Central memory CD8-positive, alpha-beta T cell (primary cell): ENCODE data around the gene DNAJC27.
A peak's percentile ranks its signal among the peaks of the same experiment; 100 is the strongest.

Experiments used
- ATAC-seq: fragments of 150-1000 bp; cut with Tn5 transposase; replicated peaks from 2 replicates; pipeline ENCODE4 v1.10.0; 2022; ENCODE audit warnings: mild to moderate bottlenecking, moderate FRiP score, moderate number of reproducible peaks; ENCODE audit not compliant: poor library complexity, severe bottlenecking; ENCODE audit errors: extremely low read depth
- DNase-seq, 2 donors: peaks; one replicate each; pipeline ENCODE4 v3.0.0; 2021; ENCODE audit warnings: low spot score in 2 of 2
- H3K27ac Mint-ChIP-seq: one replicate; pipeline ENCODE4 v1.8.0; 2022; ENCODE audit warnings: low read depth, mild to moderate bottlenecking, moderate library complexity, mixed read lengths
- H3K27me3 Mint-ChIP-seq: one replicate; pipeline ENCODE4 v1.8.0; 2022; ENCODE audit warnings: mixed read lengths
- H3K36me3 Mint-ChIP-seq: one replicate; pipeline ENCODE4 v1.8.0; 2022; ENCODE audit warnings: mild to moderate bottlenecking, moderate library complexity, mixed read lengths; ENCODE audit not compliant: insufficient read depth
- H3K4me1 Mint-ChIP-seq: one replicate; pipeline ENCODE4 v1.8.0; 2022; ENCODE audit warnings: mixed read lengths
- H3K4me3 Mint-ChIP-seq: one replicate; pipeline ENCODE4 v1.8.0; 2022; ENCODE audit warnings: mild to moderate bottlenecking, moderate library complexity, mixed read lengths
- H3K9me3 Mint-ChIP-seq: one replicate; pipeline ENCODE4 v1.8.0; 2022; ENCODE audit warnings: mixed read lengths

The DNAJC27 gene

DNA sequence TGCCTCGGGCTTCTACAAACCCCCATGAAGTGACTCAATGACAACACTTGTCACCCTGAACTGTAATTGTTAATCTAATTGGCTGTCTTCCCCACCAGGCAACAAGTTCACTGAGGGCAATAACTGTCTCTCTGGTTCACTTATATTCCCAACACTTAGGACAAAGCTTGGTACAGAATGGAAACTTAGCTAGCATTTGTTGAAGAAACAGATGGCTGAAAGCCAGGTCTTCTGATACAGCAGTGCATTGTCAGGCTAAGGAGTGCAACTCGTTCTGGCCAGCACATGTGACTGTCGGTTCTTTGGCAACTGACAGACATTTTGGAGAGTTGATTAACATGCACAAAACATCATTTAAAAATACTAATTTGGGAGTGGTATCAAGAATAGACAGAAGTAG lies 14.6 kb upstream of the DNAJC27 start:
- H3K36me3 Mint-ChIP-seq: no peaks in the 10 kb centered on the region
- no peak for DNase-seq
- H3K9me3 Mint-ChIP-seq: no peaks in the 10 kb centered on the region
- peaks cover 34% of the 10 kb centered on the region for H3K27me3 Mint-ChIP-seq
- no peaks in the 10 kb centered on the region for H3K4me1 Mint-ChIP-seq
- H3K4me3 Mint-ChIP-seq: no peak overlapping the region
- H3K27ac Mint-ChIP-seq: no peak overlapping the region
- no peak for ATAC-seq

DNA sequence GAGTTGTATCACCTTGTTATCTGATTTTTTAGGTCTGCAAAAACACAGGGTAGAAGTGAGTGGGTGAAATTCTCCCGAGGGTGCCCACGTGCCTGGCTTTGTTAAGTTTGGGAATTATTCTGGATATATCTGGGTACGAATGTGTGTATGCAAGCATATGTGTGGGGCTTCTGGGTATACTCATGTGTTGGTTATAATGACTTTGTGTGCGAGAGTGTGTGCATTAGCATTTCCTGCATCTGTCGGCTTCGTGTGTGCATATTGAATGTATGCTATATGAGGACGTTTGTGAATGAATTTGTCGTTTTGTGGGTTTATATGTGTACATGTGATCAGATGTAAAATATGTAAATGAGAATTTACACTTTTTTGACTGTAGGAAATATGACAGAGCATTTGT lies 13.8 kb upstream of the DNAJC27 start:
- peaks cover 26% of the 10 kb centered on the region for H3K27me3 Mint-ChIP-seq
- H3K4me3 Mint-ChIP-seq: no peak overlapping the region
- DNase-seq (no peak), ATAC-seq (no peak)
- H3K9me3 Mint-ChIP-seq: no peaks in the 10 kb centered on the region
- H3K27ac Mint-ChIP-seq: no peak overlapping the region
- H3K36me3 Mint-ChIP-seq: no peaks in the 10 kb centered on the region
- H3K4me1 Mint-ChIP-seq: no peaks in the 10 kb centered on the region

DNA sequence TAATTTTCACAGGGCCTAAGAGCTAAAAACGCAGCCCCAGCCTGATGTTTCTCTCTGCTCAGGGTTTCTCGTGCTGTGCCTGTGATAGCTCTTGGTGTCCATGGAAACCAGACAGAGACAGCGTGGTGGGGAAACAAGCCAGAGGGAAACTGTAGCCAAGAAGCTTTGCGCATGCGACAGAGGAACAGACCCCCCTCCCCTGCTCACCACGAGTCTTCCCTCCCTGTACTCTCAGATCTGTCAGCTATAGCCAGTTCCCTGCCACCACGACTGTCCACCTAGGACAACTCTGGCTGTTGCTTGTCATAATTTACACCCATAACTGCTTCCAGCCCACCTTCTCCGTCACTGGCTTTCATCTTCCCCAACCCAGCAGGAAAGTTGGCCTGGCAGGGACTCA lies 13.2 kb upstream of the DNAJC27 start:
- Mint-ChIP-seq H3K4me1 (no peaks in the 10 kb centered on the region), H3K4me3 (no peak overlapping the region), H3K27ac (no peak overlapping the region), H3K27me3 (peaks cover 21% of the 10 kb centered on the region), H3K36me3 (no peaks in the 10 kb centered on the region), H3K9me3 (no peaks in the 10 kb centered on the region)
- ATAC-seq (no peak), DNase-seq (no peak)

- no peak for ATAC-seq
- Mint-ChIP-seq H3K27ac (no peak overlapping the region), H3K4me3 (no peak overlapping the region), H3K4me1 (no peaks in the 10 kb centered on the region), H3K36me3 (no peaks in the 10 kb centered on the region), H3K9me3 (no peaks in the 10 kb centered on the region), H3K27me3 (peaks cover 11% of the 10 kb centered on the region)
- no peak for DNase-seq
Measured at GRCh38 chr2:24981411-24982136, 9.8 kb upstream of the DNAJC27 start.

DNA sequence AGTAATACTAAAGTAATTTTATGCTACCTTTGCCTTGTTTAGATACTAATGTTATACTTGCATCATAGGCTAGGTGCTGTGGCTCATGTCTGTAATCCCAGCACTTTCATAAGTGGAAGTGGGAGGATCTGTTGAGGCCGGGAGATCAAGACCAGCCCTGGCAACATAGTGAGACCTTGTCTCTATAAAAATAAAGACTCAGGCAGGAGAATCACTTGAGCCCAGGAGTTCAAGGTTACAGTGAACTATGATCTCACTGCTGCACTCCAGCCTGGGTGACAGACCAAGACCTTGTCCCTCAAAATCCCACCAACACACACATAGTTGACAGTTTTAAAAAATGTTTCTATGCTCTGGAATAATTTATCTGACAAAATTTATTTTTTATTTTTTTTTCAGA lies 6.9 kb upstream of the DNAJC27 start:
- no peaks in the 10 kb centered on the region for H3K27me3 Mint-ChIP-seq
- ATAC-seq (no peak), DNase-seq (no peak)
- H3K4me1 Mint-ChIP-seq: no peaks in the 10 kb centered on the region
- H3K9me3 Mint-ChIP-seq: no peaks in the 10 kb centered on the region
- no peak overlapping the region for H3K27ac Mint-ChIP-seq
- H3K36me3 Mint-ChIP-seq: no peaks in the 10 kb centered on the region
- no peak overlapping the region for H3K4me3 Mint-ChIP-seq

DNA sequence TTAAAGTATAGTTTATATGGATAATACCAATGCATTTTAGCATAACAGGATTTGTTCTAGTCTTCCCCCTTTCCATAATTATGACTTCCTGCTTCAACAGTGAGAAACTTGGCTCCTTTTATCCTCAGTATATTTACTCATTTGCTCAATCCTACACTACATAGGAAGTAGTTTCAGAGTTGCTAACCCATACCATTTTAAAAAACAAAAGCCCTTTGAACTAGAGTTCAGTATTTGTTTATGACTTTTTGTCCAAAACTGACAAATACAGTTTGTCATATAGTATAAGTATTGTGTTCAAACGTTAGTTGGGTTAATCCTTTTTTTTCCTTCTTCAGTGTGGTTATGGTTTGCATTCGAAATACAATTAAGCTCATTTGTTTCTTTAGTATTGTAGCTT lies 5.9 kb upstream of the DNAJC27 start:
- no peak overlapping the region for H3K27ac Mint-ChIP-seq

GRCh38 chr2:24973812-24974211 lies 2.1 kb upstream of the DNAJC27 start:
- no peak overlapping the region for H3K27ac Mint-ChIP-seq
- H3K4me1 Mint-ChIP-seq: peaks cover 18% of the 10 kb centered on the region
- H3K9me3 Mint-ChIP-seq: no peaks in the 10 kb centered on the region

More for the DNA sequence above, 5.9 kb upstream of the DNAJC27 start:
- Mint-ChIP-seq H3K4me1 (peaks cover 2% of the 10 kb centered on the region), H3K4me3 (no peak overlapping the region), H3K27me3 (no peaks in the 10 kb centered on the region), H3K36me3 (peaks cover 2% of the 10 kb centered on the region), H3K9me3 (no peaks in the 10 kb centered on the region)
- ATAC-seq: no peak
- DNase-seq: no peak

DNA sequence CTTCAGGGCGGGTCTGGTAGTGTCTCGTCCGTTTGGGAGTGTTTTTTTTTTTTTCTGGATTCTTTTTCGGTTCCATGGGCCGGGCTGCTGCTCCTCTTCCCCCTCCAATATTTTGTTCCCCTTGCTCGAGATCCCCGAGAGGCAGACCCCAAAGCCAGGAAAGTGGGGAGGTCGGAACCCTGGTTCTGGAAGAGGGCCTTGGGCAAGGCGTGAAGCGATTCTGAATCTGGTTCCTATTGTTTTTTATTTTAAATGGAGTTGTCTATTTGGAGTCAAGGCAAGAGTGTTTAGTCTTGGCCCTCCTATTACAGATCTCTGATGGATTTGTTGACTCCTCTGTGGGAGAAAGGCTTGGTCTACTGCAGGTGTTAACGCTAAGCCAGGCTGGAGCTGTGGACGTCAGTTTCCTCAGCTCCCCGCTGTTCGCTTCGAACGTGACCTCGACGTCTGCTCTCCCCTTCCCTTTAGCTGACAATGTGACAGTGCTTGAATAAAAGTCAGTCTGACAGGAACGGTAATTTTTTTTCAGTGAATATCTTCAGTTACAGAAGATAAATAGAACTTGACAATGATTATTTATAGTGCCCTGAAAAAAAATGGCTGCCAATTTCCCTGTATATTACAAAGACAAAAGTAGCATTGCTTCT lies 683 bp upstream of the DNAJC27 start:
- no peak for ATAC-seq
- H3K27ac Mint-ChIP-seq: peak overlapping the region; percentile 100
- H3K27me3 Mint-ChIP-seq: no peaks in the 10 kb centered on the region
- DNase-seq: peak in 1 of 2 donors; percentile 28
- peak overlapping the region; percentile 96 for H3K4me3 Mint-ChIP-seq
- no peaks in the 10 kb centered on the region for H3K9me3 Mint-ChIP-seq
- H3K4me1 Mint-ChIP-seq: peaks cover 18% of the 10 kb centered on the region
- peaks cover 24% of the 10 kb centered on the region for H3K36me3 Mint-ChIP-seq

More at GRCh38 chr2:24973812-24974211, 2.1 kb upstream of the DNAJC27 start:
- H3K4me3 Mint-ChIP-seq: no peak overlapping the region
- DNase-seq (no peak), ATAC-seq (no peak)
- peaks cover 24% of the 10 kb centered on the region for H3K36me3 Mint-ChIP-seq
- H3K27me3 Mint-ChIP-seq: no peaks in the 10 kb centered on the region

- H3K4me3 Mint-ChIP-seq: peak overlapping the region; percentile 96
- H3K27ac Mint-ChIP-seq: peak overlapping the region; percentile 100
- H3K36me3 Mint-ChIP-seq: peaks cover 28% of the 10 kb centered on the region
- DNase-seq: no peak
- no peaks in the 10 kb centered on the region for H3K27me3 Mint-ChIP-seq
- H3K4me1 Mint-ChIP-seq: peaks cover 18% of the 10 kb centered on the region
- no peaks in the 10 kb centered on the region for H3K9me3 Mint-ChIP-seq
- ATAC-seq: no peak
Measured at GRCh38 chr2:24971286-24971535, 544 bp downstream of the DNAJC27 start.

GRCh38 chr2:24970483-24971285 lies 1.1 kb downstream of the DNAJC27 start:
- H3K27ac Mint-ChIP-seq: peak overlapping the region; percentile 100

DNA sequence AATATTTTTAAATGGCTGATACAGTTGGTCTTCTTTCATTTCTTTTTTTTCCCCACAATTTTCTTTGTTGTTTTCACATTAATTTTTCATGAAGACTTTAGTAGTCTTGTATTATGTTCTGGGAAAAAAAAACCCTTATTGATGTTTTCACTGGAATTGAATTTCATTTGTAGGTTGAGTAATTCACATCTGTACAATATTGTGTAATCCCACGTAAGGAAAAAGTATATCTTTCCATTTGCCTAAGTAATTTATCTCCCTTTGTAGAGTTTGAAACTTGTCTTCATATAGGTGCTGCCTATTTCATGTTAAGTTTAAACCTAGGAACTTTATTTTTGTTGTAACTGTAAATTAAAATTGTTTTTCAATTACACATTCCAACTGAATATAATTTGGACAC lies 2.0 kb downstream of the DNAJC27 start:
- DNase-seq: no peak
- no peak overlapping the region for H3K4me3 Mint-ChIP-seq

More at GRCh38 chr2:24970483-24971285, 1.1 kb downstream of the DNAJC27 start:
- Mint-ChIP-seq H3K9me3 (no peaks in the 10 kb centered on the region), H3K27me3 (no peaks in the 10 kb centered on the region), H3K36me3 (peaks cover 33% of the 10 kb centered on the region), H3K4me1 (peaks cover 18% of the 10 kb centered on the region), H3K4me3 (peak overlapping the region; percentile 96)
- ATAC-seq (no peak), DNase-seq (no peak)

DNA sequence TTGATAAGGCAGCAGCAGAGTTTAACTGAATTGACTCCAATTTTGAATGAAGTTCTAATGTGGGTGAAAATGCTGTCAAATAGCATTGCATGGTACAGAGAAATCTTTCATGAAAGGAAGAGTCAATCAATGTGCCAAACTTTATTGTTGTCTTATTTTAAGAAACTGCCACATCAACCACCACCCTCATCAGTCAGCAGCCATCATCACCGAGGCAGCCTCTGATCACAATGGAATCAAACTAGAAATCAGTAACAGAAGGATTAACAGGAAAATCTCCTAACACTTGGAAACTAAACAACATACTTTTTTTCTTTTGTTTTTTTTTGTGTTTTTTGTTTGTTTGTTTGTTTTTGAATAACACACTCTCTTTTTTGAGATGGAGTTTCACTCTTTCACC lies 9.9 kb downstream of the DNAJC27 start:
- DNase-seq: no peak
- Mint-ChIP-seq H3K36me3 (peaks cover 54% of the 10 kb centered on the region), H3K4me3 (no peak overlapping the region), H3K27me3 (no peaks in the 10 kb centered on the region), H3K27ac (no peak overlapping the region), H3K4me1 (peaks cover 23% of the 10 kb centered on the region), H3K9me3 (no peaks in the 10 kb centered on the region)
- ATAC-seq: no peak

More for the DNA sequence above, 2.0 kb downstream of the DNAJC27 start:
- Mint-ChIP-seq H3K4me1 (peaks cover 19% of the 10 kb centered on the region), H3K27me3 (no peaks in the 10 kb centered on the region), H3K9me3 (no peaks in the 10 kb centered on the region), H3K36me3 (peaks cover 37% of the 10 kb centered on the region), H3K27ac (no peak overlapping the region)
- no peak for ATAC-seq

GRCh38 chr2:24959761-24960160 lies 12.0 kb downstream of the DNAJC27 start:
- peaks cover 11% of the 10 kb centered on the region for H3K9me3 Mint-ChIP-seq
- no peak for DNase-seq
- no peak overlapping the region for H3K4me3 Mint-ChIP-seq
- no peaks in the 10 kb centered on the region for H3K27me3 Mint-ChIP-seq
- H3K36me3 Mint-ChIP-seq: peaks cover 55% of the 10 kb centered on the region
- no peak overlapping the region for H3K27ac Mint-ChIP-seq
- ATAC-seq: no peak
- peaks cover 22% of the 10 kb centered on the region for H3K4me1 Mint-ChIP-seq
